Fibroblast of pulmonary artery (primary cell): Measurements from ENCODE around the gene RHCG.

Experiments used
- DNase-seq: peaks from one replicate; pipeline ENCODE4 v3.0.0-alpha.2; 2010; ENCODE audit warnings: low read depth
- H3K4me3 ChIP-seq: replicated peaks from 2 replicates; pipeline ENCODE4 v1.5.1; 2011; ENCODE audit warnings: low read depth, mild to moderate bottlenecking, control low read depth, low read length, moderate library complexity
- TF ChIP-seq, protein P1 (sequence below): IDR thresholded peaks from 2 replicates; pipeline ENCODE4 v1.5.1; 2011; ENCODE audit warnings: mild to moderate bottlenecking, control low read depth, low read length, inconsistent platforms; ENCODE audit errors: missing control alignments

RHCG gene

DNA sequence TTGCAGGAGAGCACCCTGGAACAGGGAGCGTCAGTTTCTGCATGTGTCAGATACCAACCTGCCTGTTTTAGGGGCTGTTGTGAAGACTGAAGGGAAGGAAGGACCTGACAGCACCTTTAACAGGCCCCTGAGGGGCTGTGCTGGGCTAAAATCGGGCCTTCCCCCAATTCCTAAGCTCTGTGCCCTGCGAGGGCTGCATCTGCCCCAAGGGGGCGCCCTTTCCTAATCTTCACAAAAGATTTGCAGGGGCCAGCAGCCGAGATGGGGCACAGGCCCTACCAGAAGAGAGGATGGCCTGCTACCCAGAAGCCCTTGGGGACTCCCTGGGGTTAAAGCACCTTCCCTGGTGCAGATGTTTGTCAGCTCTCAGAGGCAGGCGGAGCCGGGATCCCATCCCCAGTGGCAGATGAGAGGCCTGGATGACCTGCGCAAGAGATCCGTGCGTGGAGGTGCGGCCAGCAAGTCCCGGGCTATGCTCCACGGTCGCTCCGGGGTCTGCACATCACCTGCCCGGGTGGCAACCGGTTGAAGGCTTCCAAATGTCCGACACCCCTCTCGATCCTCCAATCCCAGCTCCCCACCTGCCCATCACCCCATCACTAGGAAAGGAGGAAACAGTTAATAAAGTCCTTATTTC, 53.6 kb downstream of the RHCG start:
- TF ChIP-seq, protein P1, sequence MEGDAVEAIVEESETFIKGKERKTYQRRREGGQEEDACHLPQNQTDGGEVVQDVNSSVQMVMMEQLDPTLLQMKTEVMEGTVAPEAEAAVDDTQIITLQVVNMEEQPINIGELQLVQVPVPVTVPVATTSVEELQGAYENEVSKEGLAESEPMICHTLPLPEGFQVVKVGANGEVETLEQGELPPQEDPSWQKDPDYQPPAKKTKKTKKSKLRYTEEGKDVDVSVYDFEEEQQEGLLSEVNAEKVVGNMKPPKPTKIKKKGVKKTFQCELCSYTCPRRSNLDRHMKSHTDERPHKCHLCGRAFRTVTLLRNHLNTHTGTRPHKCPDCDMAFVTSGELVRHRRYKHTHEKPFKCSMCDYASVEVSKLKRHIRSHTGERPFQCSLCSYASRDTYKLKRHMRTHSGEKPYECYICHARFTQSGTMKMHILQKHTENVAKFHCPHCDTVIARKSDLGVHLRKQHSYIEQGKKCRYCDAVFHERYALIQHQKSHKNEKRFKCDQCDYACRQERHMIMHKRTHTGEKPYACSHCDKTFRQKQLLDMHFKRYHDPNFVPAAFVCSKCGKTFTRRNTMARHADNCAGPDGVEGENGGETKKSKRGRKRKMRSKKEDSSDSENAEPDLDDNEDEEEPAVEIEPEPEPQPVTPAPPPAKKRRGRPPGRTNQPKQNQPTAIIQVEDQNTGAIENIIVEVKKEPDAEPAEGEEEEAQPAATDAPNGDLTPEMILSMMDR, result peak; percentile 64
- H3K4me3 ChIP-seq, result no peak overlapping the region
- peak; percentile 31 for DNase-seq

DNA sequence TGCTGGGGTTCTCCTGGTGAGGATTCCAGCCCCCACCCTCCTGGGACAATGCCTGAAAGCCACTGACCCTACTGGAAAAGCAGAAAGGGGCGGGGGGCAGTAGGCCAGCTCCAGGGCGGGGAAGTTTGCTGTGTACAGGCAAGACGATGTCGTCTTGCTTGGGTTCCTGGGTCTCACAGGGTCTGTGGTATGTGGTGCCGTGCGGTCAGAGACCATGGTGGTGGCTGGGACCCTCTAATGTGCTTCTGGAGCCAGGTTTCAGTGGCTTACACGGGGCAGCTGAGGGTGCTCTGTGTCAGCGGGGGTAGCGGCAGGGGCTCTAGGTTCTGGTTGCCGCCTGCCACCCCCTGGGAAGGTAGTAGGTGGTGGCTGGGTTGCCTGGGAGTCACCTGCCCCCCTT, 54.2 kb downstream of the RHCG start:
- H3K4me3 ChIP-seq, result no peak overlapping the region
- no peak for DNase-seq
- TF ChIP-seq, protein P1, result no peak

- H3K4me3 ChIP-seq, result no peak overlapping the region
- DNase-seq, result no peak
- TF ChIP-seq, protein P1, result no peak
These were observed 55.0 kb downstream of the RHCG start for GRCh38 chr15:89441295-89441812.

DNA sequence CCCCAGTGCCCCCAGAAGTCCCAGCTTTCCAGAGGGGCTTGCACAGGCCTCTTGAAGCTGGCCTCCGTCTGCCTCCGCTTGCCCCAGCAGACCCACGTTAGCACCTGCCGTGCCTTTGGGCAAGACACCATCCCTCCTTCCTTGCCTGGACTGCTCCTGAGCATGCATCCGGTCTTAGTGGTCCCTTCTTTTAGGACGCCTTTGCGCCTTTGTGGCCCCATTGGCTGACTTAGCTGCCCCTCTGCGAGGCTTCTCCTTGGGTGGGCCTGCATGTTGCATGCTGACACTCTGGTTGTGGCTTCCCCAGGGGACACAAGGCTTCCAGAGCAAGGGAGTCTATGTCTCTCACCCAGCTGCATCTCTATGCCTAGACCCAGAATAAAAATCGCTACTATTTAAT, 56.6 kb downstream of the RHCG start:
- DNase-seq, result no peak
- H3K4me3 ChIP-seq, result no peak overlapping the region
- TF ChIP-seq, protein P1, result no peak

DNA sequence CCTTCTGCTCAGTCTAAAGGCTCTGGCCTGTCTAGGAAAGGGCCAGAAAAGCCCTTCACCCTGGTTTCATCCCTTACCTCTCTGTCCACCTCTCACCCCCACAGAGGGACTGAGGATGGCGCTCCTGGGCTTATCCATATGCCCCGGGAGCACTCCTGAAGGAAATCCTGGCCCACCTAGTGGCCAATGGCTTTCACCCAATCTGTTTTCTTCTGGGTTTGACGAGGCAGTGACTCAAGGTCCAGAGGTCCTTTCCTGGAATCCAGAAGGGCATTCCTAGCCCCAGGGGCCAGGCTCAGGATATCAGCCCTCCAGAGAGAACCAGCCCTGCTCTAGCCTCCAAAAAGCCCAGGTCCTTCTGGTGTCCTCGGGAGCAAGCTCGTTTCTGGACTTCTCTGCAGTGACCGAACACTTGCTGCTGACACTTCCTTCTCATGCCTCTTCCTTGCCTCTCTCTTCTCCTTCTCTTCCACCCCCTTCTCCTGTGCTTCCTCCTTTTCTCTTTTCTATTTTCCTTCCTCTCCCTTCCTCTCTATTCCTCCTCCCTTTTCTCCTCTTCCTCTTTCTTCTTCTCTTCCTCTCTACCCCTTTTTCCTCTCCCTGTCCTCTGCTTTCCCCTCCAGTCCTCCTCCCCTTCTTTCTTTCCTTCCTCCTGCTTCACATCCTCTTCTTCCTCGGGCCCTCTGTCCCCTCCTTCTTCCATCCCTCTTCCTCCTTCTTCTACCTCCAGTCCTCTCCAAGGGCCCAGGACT, 59.6 kb downstream of the RHCG start:
- no peak overlapping the region for H3K4me3 ChIP-seq
- TF ChIP-seq, protein P1, result no peak
- no peak for DNase-seq

GRCh38 chr15:89435362-89435761, 61.0 kb downstream of the RHCG start:
- TF ChIP-seq, protein P1, result no peak
- DNase-seq, result no peak
- H3K4me3 ChIP-seq, result no peak overlapping the region
